Smooth muscle cell (in vitro differentiated cells): ENCODE data around the gene SOWAHA. TPM values are rescaled to one million over a fixed set of nuclear protein-coding genes. Genes with fewer than 3 reads are reported as not detected.

ENCODE experiments used
- DNase-seq: peaks from one replicate; lab custom pipeline; 2025; ENCODE audit not compliant: unreplicated experiment; lab: John Stamatoyannopoulos, UW
- H2AFZ ChIP-seq: fragments of 200-600 bp; sonication (generic); 2 replicates; pipeline ENCODE4 v1.6.0; 2016; ENCODE audit warnings: antibody characterized with exemption, low read depth, mild to moderate bottlenecking
- H3F3A ChIP-seq: fragments of 200-600 bp; sonication (generic); 2 replicates; pipeline ENCODE4 v1.6.0; 2017; ENCODE audit warnings: antibody characterized with exemption, low read depth
- H3K27ac ChIP-seq: fragments of 200-600 bp; sonication (generic); 2 replicates; pipeline ENCODE4 v1.5.1; 2016; ENCODE audit warnings: low read depth, mild to moderate bottlenecking
- H3K27me3 ChIP-seq: fragments of 200-600 bp; sonication (generic); 2 replicates; pipeline ENCODE4 v1.6.1; 2016; ENCODE audit warnings: low read depth, mild to moderate bottlenecking
- H3K36me3 ChIP-seq: fragments of 200-600 bp; sonication (generic); 2 replicates; pipeline ENCODE4 v1.5.1; 2016; ENCODE audit warnings: low read depth
- H3K4me1 ChIP-seq: fragments of 200-600 bp; sonication (generic); 2 replicates; pipeline ENCODE4 v1.5.1; 2016; ENCODE audit warnings: low read depth
- H3K4me2 ChIP-seq: fragments of 200-600 bp; sonication (generic); 2 replicates; pipeline ENCODE4 v1.6.0; 2016; ENCODE audit warnings: mild to moderate bottlenecking
- H3K4me3 ChIP-seq: fragments of 200-600 bp; sonication (generic); 2 replicates; pipeline ENCODE4 v1.5.1; 2016; ENCODE audit warnings: mild to moderate bottlenecking
- H3K79me2 ChIP-seq: fragments of 200-600 bp; sonication (generic); 2 replicates; pipeline ENCODE4 v1.6.0; 2016; ENCODE audit warnings: low read depth, mild to moderate bottlenecking
- H3K9ac ChIP-seq: fragments of 200-600 bp; sonication (generic); 2 replicates; pipeline ENCODE4 v1.6.0; 2016; ENCODE audit warnings: low read depth
- H3K9me3 ChIP-seq: fragments of 200-600 bp; sonication (generic); replicated peaks from 2 replicates; pipeline ENCODE4 v1.5.1; 2016; ENCODE audit warnings: low read depth
- H4K20me1 ChIP-seq: fragments of 200-600 bp; sonication (generic); 2 replicates; pipeline ENCODE4 v1.6.0; 2016; ENCODE audit warnings: low read depth
- CTCF ChIP-seq: fragments of 200-600 bp; sonication (generic); IDR thresholded peaks from 2 replicates; pipeline ENCODE4 v1.5.1; 2017; ENCODE audit warnings: borderline replicate concordance, mild to moderate bottlenecking, antibody characterized with exemption; ENCODE audit not compliant: insufficient read depth, poor library complexity, severe bottlenecking
- WGBS: methylation state at CpG from one replicate; pipeline ENCODE4 v1.1.7; 2016; ENCODE audit warnings: low lambda C conversion rate; 5-methylcytosine and 5-hydroxymethylcytosine counted together
- polyA plus RNA-seq: library from polyadenylated mRNA; unstranded; fragments of >200 nt; fragmentation: Nextera tagmentation; extraction: Ambion mirVana; gene quantifications from 2 replicates; pipeline ENCODE4 v1.2.1, GENCODE V29; 2016
- total RNA-seq: library from RNA; depleted of rRNA; stranded (reverse); fragments of >200 nt; gene quantifications from 2 replicates; pipeline ENCODE4 v1.2.3, GENCODE V29; 2014

The SOWAHA gene
- total and polyA plus RNA-seq, 2 experiments from 2014 or later: 0.43 to 1.5 TPM

- no peak overlapping the region for H2AFZ ChIP-seq
- peaks cover 45% of the 10 kb centered on the region for H3K27me3 ChIP-seq
- no peaks in the 10 kb centered on the region for H4K20me1 ChIP-seq
- H3K4me3 ChIP-seq: no peak overlapping the region
- no peak overlapping the region for H3K4me2 ChIP-seq
- WGBS: 83% methylated on average over 1 of the region's 1 CpG
- H3F3A ChIP-seq: no peaks in the 10 kb centered on the region
- H3K9me3 ChIP-seq: no peaks in the 10 kb centered on the region
- no peak for TF ChIP-seq CTCF
- no peaks in the 10 kb centered on the region for H3K36me3 ChIP-seq
- H3K4me1 ChIP-seq: peaks cover 3% of the 10 kb centered on the region
- DNase-seq: no peak
- no peak overlapping the region for H3K27ac ChIP-seq
- H3K79me2 ChIP-seq: no peaks in the 10 kb centered on the region
- no peak overlapping the region for H3K9ac ChIP-seq
Observed at GRCh38 chr5:132815454-132815853, 2.4 kb downstream of the SOWAHA start.

GRCh38 chr5:132816083-132816482 lies 3.0 kb downstream of the SOWAHA start:
- H3K79me2 ChIP-seq: no peaks in the 10 kb centered on the region
- H3K27me3 ChIP-seq: peaks cover 43% of the 10 kb centered on the region
- TF ChIP-seq CTCF: no peak
- H3K9ac ChIP-seq: no peak overlapping the region
- no peaks in the 10 kb centered on the region for H4K20me1 ChIP-seq
- no peaks in the 10 kb centered on the region for H3F3A ChIP-seq
- H3K27ac ChIP-seq: no peak overlapping the region
- H3K9me3 ChIP-seq: no peaks in the 10 kb centered on the region
- H3K36me3 ChIP-seq: no peaks in the 10 kb centered on the region
- no peak for DNase-seq
- WGBS: 85% methylated on average over 2 of the region's 2 CpGs
- H3K4me3 ChIP-seq: no peak overlapping the region
- H2AFZ ChIP-seq: no peak overlapping the region
- no peak overlapping the region for H3K4me2 ChIP-seq
- H3K4me1 ChIP-seq: peaks cover 3% of the 10 kb centered on the region

GRCh38 chr5:132816554-132816953 lies 3.5 kb downstream of the SOWAHA start:
- Histone ChIP-seq H3F3A (no peaks in the 10 kb centered on the region), H3K4me1 (peaks cover 3% of the 10 kb centered on the region), H4K20me1 (no peaks in the 10 kb centered on the region), H3K79me2 (no peaks in the 10 kb centered on the region), H3K36me3 (no peaks in the 10 kb centered on the region), H2AFZ (no peak overlapping the region), H3K4me3 (no peak overlapping the region), H3K4me2 (no peak overlapping the region), H3K27me3 (peaks cover 38% of the 10 kb centered on the region), H3K9ac (no peak overlapping the region), H3K9me3 (no peaks in the 10 kb centered on the region), H3K27ac (no peak overlapping the region)
- no peak for DNase-seq
- no peak for TF ChIP-seq CTCF

GRCh38 chr5:132817011-132817410 lies 3.9 kb downstream of the SOWAHA start:
- H3K79me2 ChIP-seq: no peaks in the 10 kb centered on the region
- no peaks in the 10 kb centered on the region for H3F3A ChIP-seq
- no peak for DNase-seq
- H3K36me3 ChIP-seq: no peaks in the 10 kb centered on the region
- 66% methylated on average over 1 of the region's 1 CpG for WGBS
- no peak overlapping the region for H3K27ac ChIP-seq
- H3K9ac ChIP-seq: no peak overlapping the region
- peaks cover 3% of the 10 kb centered on the region for H3K4me1 ChIP-seq
- no peaks in the 10 kb centered on the region for H3K9me3 ChIP-seq
- no peak overlapping the region for H3K4me2 ChIP-seq
- TF ChIP-seq CTCF: no peak
- no peaks in the 10 kb centered on the region for H4K20me1 ChIP-seq
- H3K4me3 ChIP-seq: no peak overlapping the region
- peaks cover 33% of the 10 kb centered on the region for H3K27me3 ChIP-seq
- H2AFZ ChIP-seq: no peak overlapping the region
